Measurements from ENCODE around the gene PSMD13. TPM values are rescaled to one million over a fixed set of nuclear protein-coding genes. Genes with fewer than 3 reads are reported as not detected.
A peak's percentile ranks its signal among the peaks of the same experiment; 100 is the strongest.

Gene PSMD13
- total and polyA plus RNA-seq, 2 of the 13 experiments (the other 11 are each of a cell fraction or from before 2014, with no cell fraction given) = 83.0 to 117 TPM

GRCh38 chr11:207208-207862 is 29.4 kb upstream of the PSMD13 start, which contains the start of the genes BET1L and RIC8A (continued):
- TF ChIP-seq, protein P1, sequence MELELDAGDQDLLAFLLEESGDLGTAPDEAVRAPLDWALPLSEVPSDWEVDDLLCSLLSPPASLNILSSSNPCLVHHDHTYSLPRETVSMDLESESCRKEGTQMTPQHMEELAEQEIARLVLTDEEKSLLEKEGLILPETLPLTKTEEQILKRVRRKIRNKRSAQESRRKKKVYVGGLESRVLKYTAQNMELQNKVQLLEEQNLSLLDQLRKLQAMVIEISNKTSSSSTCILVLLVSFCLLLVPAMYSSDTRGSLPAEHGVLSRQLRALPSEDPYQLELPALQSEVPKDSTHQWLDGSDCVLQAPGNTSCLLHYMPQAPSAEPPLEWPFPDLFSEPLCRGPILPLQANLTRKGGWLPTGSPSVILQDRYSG (CRISPR knock-in tag; IDR thresholded peaks at IDR 0.05) = 0 out of 2 replicates have a peak, but pooled peaks have one; percentile 35
- TF ChIP-seq ZNF121 (CRISPR knock-in tag; IDR thresholded peaks at IDR 0.05) (no peak), USF2 (IDR thresholded peaks at IDR 0.05; ENCODE audit: low read depth, low read length) (no peak), USF2 (CRISPR knock-in tag; IDR thresholded peaks at IDR 0.05; ENCODE audit: borderline replicate concordance) (no peak), CREB1 (IDR thresholded peaks at IDR 0.05) (peak; percentile 74), CREB1 (CRISPR knock-in tag; IDR thresholded peaks at IDR 0.05) (peak; percentile 91), TCF7L2 (IDR thresholded peaks at IDR 0.05; ENCODE audit: low read depth, low read length) (no peak), ZKSCAN8 (CRISPR knock-in tag; IDR thresholded peaks at IDR 0.05; ENCODE audit: borderline replicate concordance) (peak; percentile 30; the same call in 1 of the 2 replicates), SALL2 (CRISPR knock-in tag; IDR thresholded peaks at IDR 0.05) (peak; percentile 41; the same call in 1 of the 2 replicates), KLF9 (CRISPR knock-in tag; IDR thresholded peaks at IDR 0.05; ENCODE audit: low read depth) (no peak), IKZF5 (CRISPR knock-in tag; IDR thresholded peaks at IDR 0.05) (peak; percentile 56; the same call in 1 of the 2 replicates), CREBL2 (CRISPR knock-in tag; IDR thresholded peaks at IDR 0.05; ENCODE audit: borderline replicate concordance) (peak; percentile 97; the same call in 1 of the 2 replicates), TAF1 (CRISPR knock-in tag; IDR thresholded peaks at IDR 0.05) (peak; percentile 96), POGK (CRISPR knock-in tag; conservative IDR thresholded peaks at IDR 0.05) (peak; percentile 87), ZNF850 (CRISPR knock-in tag; conservative IDR thresholded peaks at IDR 0.05) (peak; percentile 79; the same call in 1 of the 2 replicates), IRX3 (CRISPR knock-in tag; IDR thresholded peaks at IDR 0.05; ENCODE audit: borderline replicate concordance, low read depth) (0 out of 2 replicates have a peak, but pooled peaks have one; percentile 2), ZNF674 (CRISPR knock-in tag; IDR thresholded peaks at IDR 0.05; ENCODE audit: low read depth) (no peak), ZNF660 (CRISPR knock-in tag; IDR thresholded peaks at IDR 0.05; ENCODE audit: borderline replicate concordance, low read depth) (no peak), YEATS2 (CRISPR knock-in tag; IDR thresholded peaks at IDR 0.05; ENCODE audit: borderline replicate concordance) (peak; percentile 86), ZNF788 (CRISPR knock-in tag; IDR thresholded peaks at IDR 0.05; ENCODE audit: borderline replicate concordance) (peak; percentile 79), HCFC1 (IDR thresholded peaks at IDR 0.05; ENCODE audit: low read depth, low read length) (peak; percentile 32; the same call in 1 of the 2 replicates), CENPT (CRISPR knock-in tag; IDR thresholded peaks at IDR 0.05; ENCODE audit: low read depth) (0 out of 2 replicates have a peak, but pooled peaks have one; percentile 58), CHD2 (IDR thresholded peaks at IDR 0.05; ENCODE audit: low read depth, low read length) (no peak; the same call in 1 of the 2 replicates), JUND (CRISPR knock-in tag; IDR thresholded peaks at IDR 0.05) (no peak)

Data from HepG2 (cell line).